Tongue (tissue), 2 donors: Measurements from ENCODE around the gene VAV3. TPM values are rescaled to one million over a fixed set of nuclear protein-coding genes. Genes with fewer than 3 reads are reported as not detected.

ENCODE experiments used
- DNase-seq: peaks from one replicate; pipeline ENCODE4 v3.0.0-alpha.2; 2015
- total RNA-seq: library from RNA; depleted of rRNA; stranded (reverse); fragments of >200 nt; gene quantifications from one replicate; pipeline ENCODE4 v1.2.3, GENCODE V29; 2014

VAV3 gene
- total RNA-seq, 1 donor from 2014 or later = 39.8 TPM

GRCh38 chr1:107840725-107841124, 124.3 kb downstream of the VAV3 start:
- DNase-seq = no peak

- DNase-seq = no peak
Measured at GRCh38 chr1:107838056-107838455, 126.9 kb downstream of the VAV3 start.

- no peak for DNase-seq
Measured at GRCh38 chr1:107835151-107835670, 129.8 kb downstream of the VAV3 start.

- DNase-seq = no peak
Measured at GRCh38 chr1:107833061-107833460, 131.9 kb downstream of the VAV3 start.

GRCh38 chr1:107831921-107832320, 133.1 kb downstream of the VAV3 start:
- no peak for DNase-seq

GRCh38 chr1:107830526-107830925, 134.5 kb downstream of the VAV3 start:
- no peak for DNase-seq

- no peak for DNase-seq
Measured at GRCh38 chr1:107830075-107830474, 134.9 kb downstream of the VAV3 start.

GRCh38 chr1:107829036-107829770, 135.8 kb downstream of the VAV3 start:
- DNase-seq = peak; percentile 16

GRCh38 chr1:107824946-107825345, 140.0 kb downstream of the VAV3 start:
- DNase-seq = no peak

- DNase-seq = no peak
Measured at GRCh38 chr1:107821340-107821739, 143.6 kb downstream of the VAV3 start.

- DNase-seq = no peak
Measured at GRCh38 chr1:107820801-107821200, 144.2 kb downstream of the VAV3 start.

- no peak for DNase-seq
Measured at GRCh38 chr1:107817935-107818334, 147.0 kb downstream of the VAV3 start.

GRCh38 chr1:107817206-107817605, 147.8 kb downstream of the VAV3 start:
- DNase-seq = no peak

GRCh38 chr1:107810291-107810951, 154.6 kb downstream of the VAV3 start:
- DNase-seq = no peak

- DNase-seq = no peak
Measured at GRCh38 chr1:107807855-107808254, 157.1 kb downstream of the VAV3 start.

GRCh38 chr1:107807405-107807804, 157.6 kb downstream of the VAV3 start:
- DNase-seq = no peak

GRCh38 chr1:107806902-107807301, 158.1 kb downstream of the VAV3 start:
- no peak for DNase-seq

- DNase-seq = no peak
Measured at GRCh38 chr1:107804741-107805140, 160.2 kb downstream of the VAV3 start.

- no peak for DNase-seq
Measured at GRCh38 chr1:107804134-107804533, 160.8 kb downstream of the VAV3 start.

GRCh38 chr1:107803579-107803978, 161.4 kb downstream of the VAV3 start:
- no peak for DNase-seq

- no peak for DNase-seq
Measured at GRCh38 chr1:107802654-107803053, 162.3 kb downstream of the VAV3 start.

GRCh38 chr1:107795994-107796393, 169.0 kb downstream of the VAV3 start:
- no peak for DNase-seq

- DNase-seq = no peak
Measured at GRCh38 chr1:107795441-107795840, 169.5 kb downstream of the VAV3 start.

- no peak for DNase-seq
Measured at GRCh38 chr1:107794571-107794970, 170.4 kb downstream of the VAV3 start.
